ENCODE data around the gene TOLLIP.

DNA sequence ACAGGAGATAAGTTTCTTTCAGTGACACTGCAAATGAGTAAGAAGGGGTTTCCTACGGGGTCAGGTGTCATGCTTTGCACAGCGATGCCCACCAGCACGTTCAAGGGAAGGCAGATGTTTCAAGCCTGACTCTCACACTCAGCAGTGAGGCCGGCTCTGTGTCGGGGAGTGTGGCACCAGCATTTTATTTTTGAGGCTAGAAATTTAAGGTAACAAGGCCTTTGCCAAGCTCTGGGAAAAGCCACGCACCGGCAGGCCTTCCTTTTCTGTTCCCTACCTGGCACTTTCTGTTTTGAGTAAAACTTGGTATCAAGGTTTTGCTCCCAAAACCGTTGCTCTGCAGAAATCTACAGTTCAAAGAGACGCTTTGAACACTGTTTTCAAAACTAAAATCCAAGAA is 38.0 kb downstream of the TOLLIP start:
- TF ChIP-seq, protein P1, sequence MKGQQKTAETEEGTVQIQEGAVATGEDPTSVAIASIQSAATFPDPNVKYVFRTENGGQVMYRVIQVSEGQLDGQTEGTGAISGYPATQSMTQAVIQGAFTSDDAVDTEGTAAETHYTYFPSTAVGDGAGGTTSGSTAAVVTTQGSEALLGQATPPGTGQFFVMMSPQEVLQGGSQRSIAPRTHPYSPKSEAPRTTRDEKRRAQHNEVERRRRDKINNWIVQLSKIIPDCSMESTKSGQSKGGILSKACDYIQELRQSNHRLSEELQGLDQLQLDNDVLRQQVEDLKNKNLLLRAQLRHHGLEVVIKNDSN (IDR thresholded peaks at IDR 0.05), result no peak
- TF ChIP-seq, protein P2, sequence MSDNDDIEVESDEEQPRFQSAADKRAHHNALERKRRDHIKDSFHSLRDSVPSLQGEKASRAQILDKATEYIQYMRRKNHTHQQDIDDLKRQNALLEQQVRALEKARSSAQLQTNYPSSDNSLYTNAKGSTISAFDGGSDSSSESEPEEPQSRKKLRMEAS (IDR thresholded peaks at IDR 0.05), result peak; percentile 3
- TF ChIP-seq, protein P3, sequence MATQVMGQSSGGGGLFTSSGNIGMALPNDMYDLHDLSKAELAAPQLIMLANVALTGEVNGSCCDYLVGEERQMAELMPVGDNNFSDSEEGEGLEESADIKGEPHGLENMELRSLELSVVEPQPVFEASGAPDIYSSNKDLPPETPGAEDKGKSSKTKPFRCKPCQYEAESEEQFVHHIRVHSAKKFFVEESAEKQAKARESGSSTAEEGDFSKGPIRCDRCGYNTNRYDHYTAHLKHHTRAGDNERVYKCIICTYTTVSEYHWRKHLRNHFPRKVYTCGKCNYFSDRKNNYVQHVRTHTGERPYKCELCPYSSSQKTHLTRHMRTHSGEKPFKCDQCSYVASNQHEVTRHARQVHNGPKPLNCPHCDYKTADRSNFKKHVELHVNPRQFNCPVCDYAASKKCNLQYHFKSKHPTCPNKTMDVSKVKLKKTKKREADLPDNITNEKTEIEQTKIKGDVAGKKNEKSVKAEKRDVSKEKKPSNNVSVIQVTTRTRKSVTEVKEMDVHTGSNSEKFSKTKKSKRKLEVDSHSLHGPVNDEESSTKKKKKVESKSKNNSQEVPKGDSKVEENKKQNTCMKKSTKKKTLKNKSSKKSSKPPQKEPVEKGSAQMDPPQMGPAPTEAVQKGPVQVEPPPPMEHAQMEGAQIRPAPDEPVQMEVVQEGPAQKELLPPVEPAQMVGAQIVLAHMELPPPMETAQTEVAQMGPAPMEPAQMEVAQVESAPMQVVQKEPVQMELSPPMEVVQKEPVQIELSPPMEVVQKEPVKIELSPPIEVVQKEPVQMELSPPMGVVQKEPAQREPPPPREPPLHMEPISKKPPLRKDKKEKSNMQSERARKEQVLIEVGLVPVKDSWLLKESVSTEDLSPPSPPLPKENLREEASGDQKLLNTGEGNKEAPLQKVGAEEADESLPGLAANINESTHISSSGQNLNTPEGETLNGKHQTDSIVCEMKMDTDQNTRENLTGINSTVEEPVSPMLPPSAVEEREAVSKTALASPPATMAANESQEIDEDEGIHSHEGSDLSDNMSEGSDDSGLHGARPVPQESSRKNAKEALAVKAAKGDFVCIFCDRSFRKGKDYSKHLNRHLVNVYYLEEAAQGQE (IDR thresholded peaks at IDR 0.05; ENCODE audit: low read depth), result no peak
- TF ChIP-seq RAD21 (IDR thresholded peaks at IDR 0.05; ENCODE audit: low read depth) (no peak), CEBPB (IDR thresholded peaks at IDR 0.05) (no peak), FOXM1 (IDR thresholded peaks at IDR 0.05; ENCODE audit: borderline replicate concordance, low read depth) (no peak), CREB1 (IDR thresholded peaks at IDR 0.05; ENCODE audit: low read depth) (no peak), TAF1 (IDR thresholded peaks at IDR 0.05; ENCODE audit: low read depth) (no peak), YY1 (IDR thresholded peaks at IDR 0.05; ENCODE audit: low read depth) (no peak), EP300 (IDR thresholded peaks at IDR 0.05; ENCODE audit: borderline replicate concordance) (no peak)

Measured in Ishikawa (cell line).